ENCODE data around the gene CD1E. TPM values are rescaled to one million over a fixed set of nuclear protein-coding genes. Genes with fewer than 3 reads are reported as not detected.
A peak's percentile ranks its signal among the peaks of the same experiment; 100 is the strongest.

Gene CD1E
- total RNA-seq, 1 experiment from 2014 or later = not detected

DNA sequence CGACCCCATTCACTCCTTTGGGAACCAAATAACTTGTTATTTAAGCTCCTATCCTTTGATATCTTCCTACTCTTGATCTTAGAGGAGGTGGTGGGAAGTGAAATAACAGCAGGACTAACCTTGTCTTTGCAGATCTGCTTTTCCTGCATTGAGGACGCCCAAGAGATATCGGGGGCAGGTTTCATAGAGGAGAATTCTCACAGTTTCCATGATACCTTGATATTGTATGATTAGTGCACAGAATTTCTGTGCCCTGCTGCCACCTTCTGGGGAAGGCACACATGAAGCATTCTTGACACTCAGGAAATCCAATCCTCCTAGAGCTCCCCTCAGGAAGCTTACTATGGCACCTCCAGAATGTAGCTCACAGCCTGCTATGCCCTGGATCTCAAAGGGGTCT, 24.0 kb upstream of the CD1E start:
- Mint-ChIP-seq H3K27ac (ENCODE audit: low read depth, unreplicated experiment) (no peak overlapping the region), H3K36me3 (ENCODE audit: insufficient read depth, unreplicated experiment) (no peaks in the 10 kb centered on the region), H3K9me3 (ENCODE audit: unreplicated experiment) (no peaks in the 10 kb centered on the region), H3K4me3 (ENCODE audit: unreplicated experiment) (no peak overlapping the region), H3K4me1 (ENCODE audit: insufficient read depth, unreplicated experiment) (no peaks in the 10 kb centered on the region), H3K27me3 (ENCODE audit: insufficient read depth, unreplicated experiment) (peaks cover 12% of the 10 kb centered on the region)
- BruUV-seq (replicated peaks) = no TSS peak
- peak; percentile 49 for DNase-seq (ENCODE audit: unreplicated experiment)
- ChIA-PET CTCF (interaction anchor here (0.6 to 1.9 kb wide), 17 partner anchors 8 to 1797 kb away, joined by 3 to 16 read pairs (median 3); partner anchors contain the start of gene CD1E), POLR2A (no interaction called here)
- TF ChIP-seq, protein P1, sequence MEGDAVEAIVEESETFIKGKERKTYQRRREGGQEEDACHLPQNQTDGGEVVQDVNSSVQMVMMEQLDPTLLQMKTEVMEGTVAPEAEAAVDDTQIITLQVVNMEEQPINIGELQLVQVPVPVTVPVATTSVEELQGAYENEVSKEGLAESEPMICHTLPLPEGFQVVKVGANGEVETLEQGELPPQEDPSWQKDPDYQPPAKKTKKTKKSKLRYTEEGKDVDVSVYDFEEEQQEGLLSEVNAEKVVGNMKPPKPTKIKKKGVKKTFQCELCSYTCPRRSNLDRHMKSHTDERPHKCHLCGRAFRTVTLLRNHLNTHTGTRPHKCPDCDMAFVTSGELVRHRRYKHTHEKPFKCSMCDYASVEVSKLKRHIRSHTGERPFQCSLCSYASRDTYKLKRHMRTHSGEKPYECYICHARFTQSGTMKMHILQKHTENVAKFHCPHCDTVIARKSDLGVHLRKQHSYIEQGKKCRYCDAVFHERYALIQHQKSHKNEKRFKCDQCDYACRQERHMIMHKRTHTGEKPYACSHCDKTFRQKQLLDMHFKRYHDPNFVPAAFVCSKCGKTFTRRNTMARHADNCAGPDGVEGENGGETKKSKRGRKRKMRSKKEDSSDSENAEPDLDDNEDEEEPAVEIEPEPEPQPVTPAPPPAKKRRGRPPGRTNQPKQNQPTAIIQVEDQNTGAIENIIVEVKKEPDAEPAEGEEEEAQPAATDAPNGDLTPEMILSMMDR (IDR thresholded peaks at IDR 0.05; ENCODE audit: unreplicated experiment) = no peak
- intact Hi-C loops (cut with micrococcal nuclease) = loop anchor here (1.0 kb wide), 1 partner anchor 125 kb away; no protein-coding TSS in a partner anchor

GRCh38 chr1:158330391-158331105, 23.1 kb upstream of the CD1E start:
- Mint-ChIP-seq H3K9me3 (ENCODE audit: unreplicated experiment) (no peaks in the 10 kb centered on the region), H3K36me3 (ENCODE audit: insufficient read depth, unreplicated experiment) (no peaks in the 10 kb centered on the region), H3K4me1 (ENCODE audit: insufficient read depth, unreplicated experiment) (no peaks in the 10 kb centered on the region), H3K4me3 (ENCODE audit: unreplicated experiment) (no peak overlapping the region), H3K27ac (ENCODE audit: low read depth, unreplicated experiment) (no peak overlapping the region), H3K27me3 (ENCODE audit: insufficient read depth, unreplicated experiment) (peaks cover 11% of the 10 kb centered on the region)
- TF ChIP-seq, protein P1 (IDR thresholded peaks at IDR 0.05; ENCODE audit: unreplicated experiment) = no peak
- DNase-seq (ENCODE audit: unreplicated experiment) = no peak
- ChIA-PET POLR2A (no interaction called here), CTCF (interaction anchor here (0.6 to 1.9 kb wide), 11 partner anchors 9 to 543 kb away, joined by 3 to 16 read pairs (median 4); partner anchors contain the start of gene CD1E)
- BruUV-seq (replicated peaks) = no TSS peak
- intact Hi-C loops (cut with micrococcal nuclease) = no loop called here

DNA sequence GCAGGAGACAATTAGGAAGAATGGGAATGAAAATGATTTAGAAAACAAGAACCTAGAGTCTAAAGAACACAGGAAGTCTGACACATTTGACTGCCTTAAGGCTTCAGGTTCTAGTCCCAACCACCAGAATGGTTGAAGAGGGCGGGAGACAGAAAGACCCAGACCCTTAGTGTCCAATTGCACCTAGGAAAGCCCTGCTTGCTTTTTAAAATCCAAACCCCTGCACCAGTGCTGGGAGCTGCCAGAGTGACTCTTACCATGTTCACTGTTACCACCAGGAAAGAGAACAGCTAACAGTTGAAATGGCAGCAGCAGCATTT, 22.6 kb upstream of the CD1E start:
- BruUV-seq (replicated peaks) = no TSS peak
- TF ChIP-seq, protein P1 (IDR thresholded peaks at IDR 0.05; ENCODE audit: unreplicated experiment) = no peak
- no peaks in the 10 kb centered on the region for H3K4me1 Mint-ChIP-seq (ENCODE audit: insufficient read depth, unreplicated experiment)
- H3K27me3 Mint-ChIP-seq (ENCODE audit: insufficient read depth, unreplicated experiment) = peaks cover 11% of the 10 kb centered on the region
- no peak overlapping the region for H3K4me3 Mint-ChIP-seq (ENCODE audit: unreplicated experiment)
- ChIA-PET POLR2A (no interaction called here), CTCF (interaction anchor here (1.0 to 1.9 kb wide), 2 partner anchors 10 to 128 kb away, joined by 5 to 9 read pairs; no protein-coding TSS in a partner anchor)
- intact Hi-C loops (cut with micrococcal nuclease) = no loop called here
- no peaks in the 10 kb centered on the region for H3K36me3 Mint-ChIP-seq (ENCODE audit: insufficient read depth, unreplicated experiment)
- H3K9me3 Mint-ChIP-seq (ENCODE audit: unreplicated experiment) = no peaks in the 10 kb centered on the region
- DNase-seq (ENCODE audit: unreplicated experiment) = no peak
- no peak overlapping the region for H3K27ac Mint-ChIP-seq (ENCODE audit: low read depth, unreplicated experiment)

- no peaks in the 10 kb centered on the region for H3K9me3 Mint-ChIP-seq (ENCODE audit: unreplicated experiment)
- ChIA-PET POLR2A (no interaction called here), CTCF (interaction anchor here (1.0 kb wide), 1 partner anchor 128 kb away, joined by 5 read pairs; no protein-coding TSS in a partner anchor)
- H3K4me3 Mint-ChIP-seq (ENCODE audit: unreplicated experiment) = no peak within 1 kb of the TSS
- TF ChIP-seq, protein P1 (IDR thresholded peaks at IDR 0.05; ENCODE audit: unreplicated experiment) = no peak
- intact Hi-C loops (cut with micrococcal nuclease) = no loop called here
- no peak within 1 kb of the TSS for H3K27ac Mint-ChIP-seq (ENCODE audit: low read depth, unreplicated experiment)
- no peak for DNase-seq (ENCODE audit: unreplicated experiment)
- peaks cover 11% of the 10 kb centered on the region for H3K27me3 Mint-ChIP-seq (ENCODE audit: insufficient read depth, unreplicated experiment)
- BruUV-seq (replicated peaks) = no TSS peak
- H3K4me1 Mint-ChIP-seq (ENCODE audit: insufficient read depth, unreplicated experiment) = no peaks in the 10 kb centered on the region
- H3K36me3 Mint-ChIP-seq (ENCODE audit: insufficient read depth, unreplicated experiment) = no peaks in the 10 kb centered on the region
These were observed 22.1 kb upstream of the CD1E start, which contains the start of gene CD1B for GRCh38 chr1:158331481-158332150. Gene CD1B (minus strand): TSS chr1:158331531. CDS start chr1:158331423, 108 bp downstream.
